Lower lobe of right lung (tissue), 2 donors: ENCODE data around the gene TTI1. TPM values are rescaled to one million over a fixed set of nuclear protein-coding genes. Genes with fewer than 3 reads are reported as not detected.

Source experiments
- ATAC-seq, 2 donors: fragments of 200-7000 bp; cut with Tn5 transposase; one replicate each; pipeline ENCODE4 v1.9.1; 2020 to 2022; ENCODE audit warnings: mild to moderate bottlenecking in 2 of 2, moderate library complexity in 2 of 2
- DNase-seq: peaks from one replicate; pipeline ENCODE4 v3.0.0-alpha.2; 2020
- H3K27ac ChIP-seq: fragments of 200-600 bp; one replicate; pipeline ENCODE4 v1.8.0; 2022
- H3K27me3 ChIP-seq: fragments of 200-600 bp; one replicate; pipeline ENCODE4 v1.8.0; 2022; ENCODE audit warnings: low read depth
- H3K36me3 ChIP-seq: fragments of 200-600 bp; one replicate; pipeline ENCODE4 v1.8.0; 2022; ENCODE audit warnings: mild to moderate bottlenecking
- H3K4me1 ChIP-seq: fragments of 200-600 bp; one replicate; pipeline ENCODE4 v1.8.0; 2022
- H3K4me3 ChIP-seq: fragments of 200-600 bp; one replicate; pipeline ENCODE4 v1.8.0; 2022; ENCODE audit warnings: mild to moderate bottlenecking
- H3K9me3 ChIP-seq: fragments of 200-600 bp; one replicate; pipeline ENCODE4 v1.8.0; 2022
- intact Hi-C: fragments of 100-400 bp; cut with DNase I; formaldehyde crosslinking; loops from one replicate; pipeline ENCODE4 v1.11.0; 2022
- total RNA-seq: library from RNA; stranded (reverse); fragmentation: NEBNext Ultra II Directional; extraction: Animal tissue kit (Norgen Biotek cat#: 25700); gene quantifications from one replicate; pipeline ENCODE4 v1.2.1, GENCODE V29; 2021
- TF ChIP-seq, protein P1 (sequence below): fragments of 200-600 bp; IDR thresholded peaks from one replicate; pipeline ENCODE4 v1.8.0; 2022; ENCODE audit warnings: antibody characterized with exemption, mild to moderate bottlenecking
- donor health status: DM: no; HTN: yes; CAD: no; lungs with severe emphysema.

The TTI1 gene
- total RNA-seq, 1 donor from 2014 or later: 16.7 TPM

- Histone ChIP-seq H3K4me3 (no peak overlapping the region), H3K4me1 (no peaks in the 10 kb centered on the region), H3K9me3 (no peaks in the 10 kb centered on the region), H3K27ac (no peak overlapping the region), H3K36me3 (peaks cover 14% of the 10 kb centered on the region), H3K27me3 (no peaks in the 10 kb centered on the region)
- TF ChIP-seq, protein P1, sequence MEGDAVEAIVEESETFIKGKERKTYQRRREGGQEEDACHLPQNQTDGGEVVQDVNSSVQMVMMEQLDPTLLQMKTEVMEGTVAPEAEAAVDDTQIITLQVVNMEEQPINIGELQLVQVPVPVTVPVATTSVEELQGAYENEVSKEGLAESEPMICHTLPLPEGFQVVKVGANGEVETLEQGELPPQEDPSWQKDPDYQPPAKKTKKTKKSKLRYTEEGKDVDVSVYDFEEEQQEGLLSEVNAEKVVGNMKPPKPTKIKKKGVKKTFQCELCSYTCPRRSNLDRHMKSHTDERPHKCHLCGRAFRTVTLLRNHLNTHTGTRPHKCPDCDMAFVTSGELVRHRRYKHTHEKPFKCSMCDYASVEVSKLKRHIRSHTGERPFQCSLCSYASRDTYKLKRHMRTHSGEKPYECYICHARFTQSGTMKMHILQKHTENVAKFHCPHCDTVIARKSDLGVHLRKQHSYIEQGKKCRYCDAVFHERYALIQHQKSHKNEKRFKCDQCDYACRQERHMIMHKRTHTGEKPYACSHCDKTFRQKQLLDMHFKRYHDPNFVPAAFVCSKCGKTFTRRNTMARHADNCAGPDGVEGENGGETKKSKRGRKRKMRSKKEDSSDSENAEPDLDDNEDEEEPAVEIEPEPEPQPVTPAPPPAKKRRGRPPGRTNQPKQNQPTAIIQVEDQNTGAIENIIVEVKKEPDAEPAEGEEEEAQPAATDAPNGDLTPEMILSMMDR: no peak
- ATAC-seq (no peak), DNase-seq (no peak)
- intact Hi-C loops: no loop called here
These were observed 56.4 kb downstream of the TTI1 start for GRCh38 chr20:37976887-37977286.

DNA sequence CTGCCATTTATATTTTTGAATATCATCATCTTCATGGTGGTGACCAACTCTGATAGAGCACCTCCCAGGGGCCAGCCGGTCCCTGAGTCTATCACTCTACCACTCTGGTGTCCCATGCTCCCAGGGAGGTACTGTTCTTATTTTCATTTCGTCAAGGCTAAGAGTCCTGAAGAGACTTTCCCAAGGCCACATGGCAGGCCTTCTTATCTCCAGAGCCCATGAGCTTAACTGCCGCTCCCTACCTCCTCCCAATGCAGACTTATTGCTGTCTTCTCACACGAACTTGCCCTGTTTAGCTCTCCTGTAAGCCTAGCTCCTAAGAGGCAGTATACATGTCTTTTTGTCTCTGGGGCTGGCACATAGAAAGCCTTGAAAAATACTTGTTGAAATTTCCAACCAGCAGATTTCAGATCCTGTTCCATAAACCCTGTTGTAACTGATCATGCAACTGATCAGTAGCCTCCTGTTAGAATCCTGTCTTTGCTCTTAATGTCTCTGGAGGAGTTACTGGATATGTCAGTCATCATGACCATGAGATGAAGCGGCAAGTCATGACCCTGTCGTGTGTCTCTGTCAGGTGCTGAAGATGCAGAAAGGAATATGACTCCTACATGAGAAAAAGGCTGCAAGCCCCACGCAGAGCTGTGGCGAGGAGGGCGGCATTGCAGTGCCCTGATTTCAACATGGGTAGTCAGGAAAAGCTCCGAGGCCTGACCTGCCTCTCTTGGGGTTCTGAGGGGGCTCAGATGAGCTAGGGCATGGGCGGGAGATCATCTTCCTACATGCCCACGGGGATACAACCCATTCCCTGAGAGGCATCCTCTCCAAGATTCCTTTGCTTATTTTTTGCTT is 60.0 kb downstream of the TTI1 start:
- TF ChIP-seq, protein P1: no peak
- no peaks in the 10 kb centered on the region for H3K36me3 ChIP-seq
- H3K27ac ChIP-seq: no peak overlapping the region
- intact Hi-C loops: no loop called here
- no peaks in the 10 kb centered on the region for H3K9me3 ChIP-seq
- H3K27me3 ChIP-seq: no peaks in the 10 kb centered on the region
- ATAC-seq (no peak), DNase-seq (no peak)
- no peak overlapping the region for H3K4me3 ChIP-seq
- no peaks in the 10 kb centered on the region for H3K4me1 ChIP-seq

DNA sequence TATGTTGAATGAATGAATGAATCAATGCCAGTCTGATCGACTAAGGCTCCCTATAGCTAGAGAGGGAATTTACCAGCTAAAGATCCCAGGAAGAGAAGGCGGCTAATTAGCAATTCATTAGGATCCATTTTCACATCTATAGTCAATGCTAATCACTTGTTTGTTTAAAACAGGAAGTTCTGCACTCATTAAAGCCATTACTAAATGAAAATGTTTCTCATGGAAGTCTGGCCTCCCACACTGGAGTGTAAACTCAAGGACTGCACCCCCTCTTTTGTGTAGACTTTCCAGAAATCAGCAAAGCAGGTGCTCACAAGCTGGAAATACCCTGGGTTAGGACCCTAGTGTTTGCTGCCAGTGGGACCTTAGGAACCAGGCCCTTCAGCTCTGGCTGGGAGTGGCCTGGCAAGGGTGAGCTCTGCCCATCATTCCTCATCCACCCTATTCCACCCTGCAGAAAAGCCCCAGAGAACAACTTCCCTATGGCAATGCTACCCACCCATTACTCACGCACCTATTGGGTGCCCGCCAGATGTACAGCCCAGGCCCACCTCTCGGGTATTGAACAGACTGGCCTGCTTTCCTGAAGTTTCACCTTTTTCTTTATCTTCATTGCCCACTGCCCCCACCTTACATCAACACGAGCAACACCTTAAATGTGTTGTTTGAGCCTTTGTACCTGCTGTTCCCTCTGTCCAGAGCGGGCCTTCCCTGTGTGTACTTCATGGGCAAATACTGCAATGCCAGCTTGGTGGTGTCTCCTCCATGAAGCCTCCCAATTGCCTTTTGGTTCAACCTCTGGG is 60.8 kb downstream of the TTI1 start:
- TF ChIP-seq, protein P1: no peak
- Histone ChIP-seq H3K27ac (no peak overlapping the region), H3K27me3 (no peaks in the 10 kb centered on the region), H3K9me3 (no peaks in the 10 kb centered on the region), H3K36me3 (no peaks in the 10 kb centered on the region), H3K4me3 (no peak overlapping the region), H3K4me1 (no peaks in the 10 kb centered on the region)
- DNase-seq: no peak
- intact Hi-C loops: no loop called here
- ATAC-seq: no peak

DNA sequence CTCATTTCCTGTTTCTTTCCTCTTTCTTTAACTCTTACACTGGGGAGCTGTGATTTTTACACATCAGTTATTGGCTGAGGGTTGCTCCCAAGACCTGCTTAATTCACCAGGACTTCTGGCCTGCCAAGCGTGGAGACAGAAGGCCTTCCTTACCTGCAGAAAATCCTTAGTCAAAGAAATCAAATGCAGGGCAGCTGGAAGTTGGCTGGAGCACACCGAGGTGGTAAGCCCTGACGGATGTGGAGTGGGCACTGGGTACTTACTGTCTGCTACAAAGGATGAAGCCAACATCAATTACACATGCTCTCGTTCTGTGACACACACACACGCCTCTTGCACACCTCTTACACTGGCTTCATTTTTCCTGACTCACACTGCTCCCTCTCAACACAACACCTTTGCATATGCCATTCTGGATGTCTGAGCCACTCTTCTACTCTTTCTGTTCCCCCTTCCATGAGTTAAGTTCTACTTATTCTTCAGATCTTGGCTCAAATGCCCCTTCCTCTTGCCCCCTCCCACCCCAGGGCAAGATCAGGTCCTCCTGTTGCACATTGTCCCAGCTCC is 61.6 kb downstream of the TTI1 start:
- no peaks in the 10 kb centered on the region for H3K9me3 ChIP-seq
- no peak overlapping the region for H3K4me3 ChIP-seq
- TF ChIP-seq, protein P1: no peak
- H3K27ac ChIP-seq: no peak overlapping the region
- H3K27me3 ChIP-seq: no peaks in the 10 kb centered on the region
- H3K4me1 ChIP-seq: no peaks in the 10 kb centered on the region
- no peak for ATAC-seq
- H3K36me3 ChIP-seq: no peaks in the 10 kb centered on the region
- no peak for DNase-seq
- intact Hi-C loops: no loop called here

DNA sequence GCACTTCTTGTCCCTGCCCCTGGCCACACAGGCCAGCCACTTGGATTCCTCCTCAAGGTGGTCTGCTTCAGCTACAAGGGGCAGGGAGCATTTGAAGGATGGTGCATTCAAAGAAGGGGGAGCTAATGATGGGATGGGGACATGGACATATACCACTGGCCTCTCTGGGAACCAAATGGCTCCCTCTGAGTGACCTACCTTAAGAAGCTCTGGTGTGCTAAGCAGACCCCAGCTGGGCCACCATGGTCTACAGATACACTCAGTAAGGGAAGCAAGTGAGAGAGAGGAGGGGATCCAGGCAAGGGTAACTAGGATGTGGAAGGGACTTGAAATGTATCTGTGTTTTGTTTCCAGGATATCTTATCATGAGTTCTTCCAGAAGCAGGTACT is 62.4 kb downstream of the TTI1 start:
- Histone ChIP-seq H3K4me3 (no peak overlapping the region), H3K27me3 (no peaks in the 10 kb centered on the region), H3K36me3 (no peaks in the 10 kb centered on the region), H3K4me1 (no peaks in the 10 kb centered on the region), H3K27ac (no peak overlapping the region), H3K9me3 (no peaks in the 10 kb centered on the region)
- DNase-seq: no peak
- intact Hi-C loops: no loop called here
- TF ChIP-seq, protein P1: no peak
- ATAC-seq: no peak
